Measurements from ENCODE around the gene RRP1B. TPM values are rescaled to one million over a fixed set of nuclear protein-coding genes. Genes with fewer than 3 reads are reported as not detected.
"Not testable (repeated sequence)": the region's sequence is repeated elsewhere in the genome, so short reads cannot be mapped to it uniquely, and the experiment has no call there.

Gene RRP1B
- total RNA-seq, 1 donor from 2014 or later: 34.9 TPM

- peak; percentile 62 for DNase-seq (ENCODE audit: low read depth)
Observed at GRCh38 chr21:43667191-43667904, 8.0 kb downstream of the RRP1B start.

GRCh38 chr21:43669828-43670605, 10.7 kb downstream of the RRP1B start:
- no peak for DNase-seq (ENCODE audit: low read depth)

GRCh38 chr21:43675871-43676270, 16.5 kb downstream of the RRP1B start:
- DNase-seq (ENCODE audit: low read depth): no peak

GRCh38 chr21:43676391-43676790, 17.0 kb downstream of the RRP1B start:
- DNase-seq (ENCODE audit: low read depth): peak; percentile 15

GRCh38 chr21:43679951-43680350, 20.6 kb downstream of the RRP1B start:
- no peak for DNase-seq (ENCODE audit: low read depth)

GRCh38 chr21:43680421-43680820, 21.1 kb downstream of the RRP1B start:
- not testable (repeated sequence) for DNase-seq (ENCODE audit: low read depth)

GRCh38 chr21:43681650-43682049, 22.3 kb downstream of the RRP1B start:
- no peak for DNase-seq (ENCODE audit: low read depth)

- DNase-seq (ENCODE audit: low read depth): no peak
Observed at GRCh38 chr21:43684424-43684823, 25.1 kb downstream of the RRP1B start.

- no peak for DNase-seq (ENCODE audit: low read depth)
Observed at GRCh38 chr21:43686811-43687565, 27.6 kb downstream of the RRP1B start.

- no peak for DNase-seq (ENCODE audit: low read depth)
Observed at GRCh38 chr21:43687566-43688399, 28.4 kb downstream of the RRP1B start.

- no peak for DNase-seq (ENCODE audit: low read depth)
Observed at GRCh38 chr21:43688906-43689305, 29.5 kb downstream of the RRP1B start.

GRCh38 chr21:43689556-43690337, 30.4 kb downstream of the RRP1B start:
- no peak for DNase-seq (ENCODE audit: low read depth)

GRCh38 chr21:43690346-43690745, 31.0 kb downstream of the RRP1B start:
- DNase-seq (ENCODE audit: low read depth): no peak

GRCh38 chr21:43691086-43691795, 31.9 kb downstream of the RRP1B start:
- no peak for DNase-seq (ENCODE audit: low read depth)

- no peak for DNase-seq (ENCODE audit: low read depth)
Observed at GRCh38 chr21:43691801-43692200, 32.4 kb downstream of the RRP1B start.

- DNase-seq (ENCODE audit: low read depth): no peak
Observed at GRCh38 chr21:43692949-43693348, 33.6 kb downstream of the RRP1B start.

GRCh38 chr21:43693981-43694380, 34.6 kb downstream of the RRP1B start:
- DNase-seq (ENCODE audit: low read depth): no peak

- DNase-seq (ENCODE audit: low read depth): no peak
Observed at GRCh38 chr21:43694437-43695079, 35.2 kb downstream of the RRP1B start.

- no peak for DNase-seq (ENCODE audit: low read depth)
Observed at GRCh38 chr21:43696214-43696613, 36.9 kb downstream of the RRP1B start.
